ENCODE measurements around the gene PTK7.
A peak's percentile ranks its signal among the peaks of the same experiment; 100 is the strongest.

PTK7 gene

DNA sequence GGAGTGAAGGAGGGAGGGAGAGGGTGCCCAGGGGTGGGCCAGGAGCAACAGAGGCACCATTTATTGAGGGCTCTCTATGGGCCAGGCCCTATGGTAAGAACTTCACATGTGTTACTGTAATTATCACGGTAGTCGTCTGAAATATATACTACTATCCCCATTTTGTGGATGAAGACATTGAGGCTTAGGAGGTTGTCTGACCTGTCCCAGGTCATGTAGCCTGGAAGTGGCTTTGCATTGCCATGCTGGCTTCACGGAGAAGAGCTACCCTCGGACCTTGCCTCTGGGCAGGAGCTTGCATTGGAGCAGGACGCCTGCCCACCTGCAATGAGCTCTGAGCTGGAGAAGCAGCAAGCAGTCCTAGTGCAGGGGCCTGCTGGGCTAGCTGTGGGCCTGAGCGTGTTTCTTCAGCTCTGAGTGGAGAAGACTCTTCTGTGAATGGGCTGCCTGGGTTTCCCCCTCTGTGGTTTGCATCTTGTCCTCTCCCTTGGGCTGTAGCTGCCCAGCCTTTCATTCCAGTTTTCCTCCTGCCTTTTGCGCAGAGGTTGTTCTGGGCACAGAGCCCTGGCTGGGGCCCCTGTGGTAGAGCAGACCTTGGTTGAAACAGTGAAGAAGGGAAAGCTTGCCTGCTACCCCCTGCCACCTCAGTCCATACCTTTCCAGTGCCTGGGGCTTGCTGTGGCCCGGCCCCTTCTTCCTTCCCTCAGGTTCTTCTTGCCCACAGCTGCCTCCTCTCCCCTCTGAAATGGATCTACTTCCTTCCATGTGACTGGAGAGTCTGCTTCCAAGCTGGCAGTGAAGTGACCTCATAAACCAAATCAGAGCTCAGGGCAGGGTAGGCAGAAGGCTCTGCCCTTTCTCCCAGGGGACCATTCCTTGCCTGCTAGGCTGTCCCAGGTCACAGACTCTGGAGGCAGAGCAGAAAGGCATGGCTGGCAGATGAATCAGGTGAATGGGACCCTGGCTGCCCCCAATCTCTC is 70.9 kb downstream of the PTK7 start:
- DNase-seq (ENCODE audit: low spot score) = no peak

DNA sequence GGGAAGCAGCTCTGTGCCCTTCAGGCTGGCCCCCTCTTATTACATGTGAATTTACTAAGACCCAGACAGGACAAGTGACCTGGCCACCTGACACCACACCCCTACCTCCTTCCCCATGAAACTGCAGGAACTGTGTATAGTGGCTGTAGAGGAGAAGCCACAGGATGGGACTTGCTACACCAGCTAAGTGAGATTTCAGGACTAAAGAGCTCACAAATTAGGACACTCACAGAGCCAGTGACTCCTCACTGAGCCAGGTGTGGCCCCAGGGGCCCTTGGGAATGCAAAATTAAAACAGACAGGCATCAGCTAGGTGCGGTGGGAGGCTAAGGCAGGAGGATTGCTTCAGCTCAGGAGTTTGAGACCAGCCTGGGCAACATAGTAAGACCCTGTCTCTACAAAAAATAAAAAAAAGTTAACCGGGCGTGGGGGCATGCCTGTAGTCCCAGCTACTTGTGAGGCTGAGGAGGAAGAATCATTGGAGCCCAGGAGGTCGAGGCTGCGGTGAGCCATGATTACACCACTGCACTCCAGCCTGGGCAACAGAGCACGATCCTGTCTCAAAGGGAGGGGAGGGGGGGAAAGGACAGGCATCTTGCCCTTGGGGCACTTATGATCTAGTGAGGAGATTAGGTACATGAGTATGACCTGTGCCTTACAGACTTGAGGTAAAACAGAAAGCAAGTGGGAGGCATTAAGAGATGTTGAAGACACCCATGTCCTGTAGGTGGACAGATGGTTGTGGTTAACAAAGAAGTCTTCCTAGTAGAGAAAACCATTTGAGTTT is 71.8 kb downstream of the PTK7 start:
- no peak for DNase-seq (ENCODE audit: low spot score)

DNA sequence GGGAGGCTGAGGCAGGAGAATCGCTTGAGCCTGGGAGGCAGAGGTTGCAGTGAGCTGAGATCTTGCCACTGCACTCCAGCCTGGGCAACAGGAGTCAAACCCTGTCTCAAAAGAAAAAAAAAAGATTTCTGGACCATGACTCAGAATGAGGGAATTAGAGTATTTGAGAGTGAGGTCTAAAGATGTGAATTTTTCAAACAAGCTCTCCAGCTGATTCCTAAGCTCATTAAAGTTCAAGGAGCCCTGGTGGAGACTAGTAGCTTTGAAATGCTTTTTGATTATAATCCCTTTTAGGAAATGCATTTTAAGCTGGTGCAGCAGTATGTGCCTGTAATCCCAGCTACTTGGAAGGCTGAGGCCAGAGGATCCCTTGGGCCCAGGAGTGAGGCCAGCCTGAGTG is 73.2 kb downstream of the PTK7 start:
- no peak for DNase-seq (ENCODE audit: low spot score)

DNA sequence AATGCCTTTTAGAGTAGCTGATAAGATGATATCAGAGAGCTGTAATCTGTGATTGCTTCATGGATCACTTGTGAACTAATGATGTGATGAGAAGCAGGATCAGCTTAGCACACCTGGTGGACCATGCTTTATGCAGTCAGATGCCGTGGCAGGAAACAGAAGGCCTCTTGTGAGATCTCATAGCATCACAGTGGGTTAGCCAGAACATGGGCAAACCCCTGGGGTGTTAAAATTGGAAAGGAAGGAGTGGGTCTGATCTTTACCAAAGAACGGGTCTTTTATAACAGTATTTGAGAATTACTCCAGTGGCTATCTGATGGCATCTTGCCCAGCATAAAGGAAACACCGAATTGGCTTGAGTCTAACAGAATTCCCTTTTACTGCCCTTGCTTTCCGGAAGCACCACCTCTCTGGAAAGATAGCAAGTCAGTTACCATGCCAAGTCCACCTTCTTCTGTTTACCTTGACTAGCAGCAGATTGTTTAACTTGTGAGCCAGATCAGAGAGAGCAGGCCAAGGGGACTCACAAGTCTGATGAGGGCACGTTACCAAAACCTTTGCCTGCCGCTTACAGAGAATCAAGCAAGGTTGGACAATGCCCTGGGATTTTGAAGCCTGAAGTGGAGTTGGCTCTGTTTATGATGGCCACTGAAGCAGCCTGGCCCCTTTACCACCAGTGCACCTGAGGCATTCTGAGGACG is 74.1 kb downstream of the PTK7 start:
- DNase-seq (ENCODE audit: low spot score) = no peak

DNA sequence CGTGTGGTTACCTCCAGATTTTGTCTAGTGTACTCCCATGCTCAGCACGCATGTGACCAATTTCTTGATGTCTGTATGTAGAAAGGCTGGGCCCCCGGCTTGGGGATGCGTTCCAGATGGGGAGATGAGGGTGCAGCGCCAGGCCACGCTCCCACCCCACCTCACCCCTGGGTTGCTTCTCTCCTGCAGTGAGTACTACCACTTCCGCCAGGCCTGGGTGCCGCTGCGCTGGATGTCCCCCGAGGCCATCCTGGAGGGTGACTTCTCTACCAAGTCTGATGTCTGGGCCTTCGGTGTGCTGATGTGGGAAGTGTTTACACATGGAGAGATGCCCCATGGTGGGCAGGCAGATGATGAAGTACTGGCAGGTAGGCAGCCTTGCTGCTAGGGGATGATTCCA is 83.5 kb downstream of the PTK7 start:
- DNase-seq (ENCODE audit: low spot score) = no peak

DNA sequence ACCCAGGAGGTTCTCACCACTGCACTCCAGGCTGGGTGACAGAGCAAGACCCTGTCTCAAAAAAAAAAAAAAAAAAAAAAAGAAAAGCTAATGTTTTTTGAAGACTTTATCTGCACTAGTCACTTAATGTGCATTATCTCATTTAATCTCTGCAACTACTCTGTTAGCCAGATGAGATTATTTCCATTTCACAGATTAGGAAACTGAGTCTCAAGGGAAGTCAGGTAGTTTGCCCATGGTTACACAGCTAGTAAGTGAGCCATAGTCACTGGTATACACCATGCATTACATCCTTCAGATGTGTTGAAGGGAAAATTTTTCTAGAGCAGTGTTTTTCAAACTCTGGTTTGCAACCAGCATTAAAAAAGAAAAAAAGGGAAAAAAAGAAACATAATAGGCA is 87.8 kb downstream of the PTK7 start:
- no peak for DNase-seq (ENCODE audit: low spot score)

DNA sequence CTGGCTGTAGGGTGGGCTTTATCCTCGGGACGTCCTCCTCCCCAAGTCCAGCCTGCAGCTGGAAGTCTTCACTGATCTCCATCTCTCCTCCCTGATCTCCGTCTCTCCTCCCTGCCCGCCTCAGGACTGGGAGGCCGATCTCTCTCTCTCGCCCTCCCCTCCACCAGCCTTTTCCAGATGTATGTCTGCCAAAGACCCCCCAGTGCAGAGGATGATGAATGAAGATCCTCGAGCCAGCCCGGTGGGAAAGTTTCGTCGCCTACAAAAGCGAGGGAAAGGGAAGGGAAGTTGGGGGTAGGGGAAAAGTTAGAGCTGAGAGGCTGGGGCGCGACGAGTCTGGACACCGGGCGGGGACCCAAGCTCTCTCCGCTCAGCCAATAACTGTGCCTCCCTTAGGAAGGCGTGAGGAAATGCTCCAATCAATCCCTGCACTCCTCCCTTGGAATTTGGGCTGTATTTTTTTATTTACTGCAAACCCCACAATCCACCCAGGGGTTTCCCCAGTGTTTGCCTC is 94.4 kb downstream of the PTK7 start:
- no peak for DNase-seq (ENCODE audit: low spot score)

DNA sequence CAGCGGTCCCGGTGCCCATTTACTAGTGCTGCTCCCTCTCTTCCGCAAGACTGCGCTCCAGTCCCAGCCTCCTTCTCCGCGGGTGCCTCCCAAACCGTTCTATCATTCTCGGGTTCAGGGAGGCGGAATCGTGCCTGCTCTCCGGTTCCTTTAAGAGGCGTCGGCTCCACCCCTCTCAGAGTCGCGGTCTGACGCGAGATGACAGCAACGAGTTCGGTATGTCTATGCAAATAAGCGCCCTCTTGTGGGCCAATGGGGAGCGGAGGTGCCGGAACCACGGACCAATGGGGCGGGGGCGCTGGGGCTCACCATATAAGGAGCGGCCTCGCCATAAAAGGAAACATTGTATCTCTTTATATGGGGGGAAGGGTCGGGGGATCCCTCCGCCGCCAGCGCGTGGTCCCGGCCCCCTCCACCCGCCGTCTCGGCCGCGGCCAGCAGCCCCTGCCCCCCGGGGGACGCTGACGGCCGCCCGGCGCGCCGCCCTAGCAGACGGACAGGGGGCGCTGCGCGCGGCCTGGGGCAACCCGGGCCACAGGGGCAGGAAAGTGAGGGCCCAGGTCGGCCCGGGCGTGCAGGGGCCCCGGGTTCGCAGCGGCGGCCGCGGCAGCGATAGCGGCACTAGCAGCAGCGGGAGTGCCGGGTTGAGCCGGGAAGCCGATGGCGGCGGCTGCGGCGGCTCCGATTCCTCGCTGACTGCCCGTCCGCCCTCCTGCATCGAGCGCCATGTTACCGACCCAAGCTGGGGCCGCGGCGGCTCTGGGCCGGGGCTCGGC is 95.0 kb downstream of the PTK7 start, which contains the start of gene SRF:
Gene SRF, plus strand, starts transcription at position 339 of the 776 bp plus-strand sequence. Its CDS starts 388 bp downstream, at position 727.
- peak; percentile 100 for DNase-seq (ENCODE audit: low spot score)

DNA sequence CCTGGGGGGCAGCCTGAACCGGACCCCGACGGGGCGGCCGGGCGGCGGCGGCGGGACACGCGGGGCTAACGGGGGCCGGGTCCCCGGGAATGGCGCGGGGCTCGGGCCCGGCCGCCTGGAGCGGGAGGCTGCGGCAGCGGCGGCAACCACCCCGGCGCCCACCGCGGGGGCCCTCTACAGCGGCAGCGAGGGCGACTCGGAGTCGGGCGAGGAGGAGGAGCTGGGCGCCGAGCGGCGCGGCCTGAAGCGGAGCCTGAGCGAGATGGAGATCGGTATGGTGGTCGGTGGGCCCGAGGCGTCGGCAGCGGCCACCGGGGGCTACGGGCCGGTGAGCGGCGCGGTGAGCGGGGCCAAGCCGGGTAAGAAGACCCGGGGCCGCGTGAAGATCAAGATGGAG is 95.6 kb downstream of the PTK7 start:
- peak; percentile 22 for DNase-seq (ENCODE audit: low spot score)

DNA sequence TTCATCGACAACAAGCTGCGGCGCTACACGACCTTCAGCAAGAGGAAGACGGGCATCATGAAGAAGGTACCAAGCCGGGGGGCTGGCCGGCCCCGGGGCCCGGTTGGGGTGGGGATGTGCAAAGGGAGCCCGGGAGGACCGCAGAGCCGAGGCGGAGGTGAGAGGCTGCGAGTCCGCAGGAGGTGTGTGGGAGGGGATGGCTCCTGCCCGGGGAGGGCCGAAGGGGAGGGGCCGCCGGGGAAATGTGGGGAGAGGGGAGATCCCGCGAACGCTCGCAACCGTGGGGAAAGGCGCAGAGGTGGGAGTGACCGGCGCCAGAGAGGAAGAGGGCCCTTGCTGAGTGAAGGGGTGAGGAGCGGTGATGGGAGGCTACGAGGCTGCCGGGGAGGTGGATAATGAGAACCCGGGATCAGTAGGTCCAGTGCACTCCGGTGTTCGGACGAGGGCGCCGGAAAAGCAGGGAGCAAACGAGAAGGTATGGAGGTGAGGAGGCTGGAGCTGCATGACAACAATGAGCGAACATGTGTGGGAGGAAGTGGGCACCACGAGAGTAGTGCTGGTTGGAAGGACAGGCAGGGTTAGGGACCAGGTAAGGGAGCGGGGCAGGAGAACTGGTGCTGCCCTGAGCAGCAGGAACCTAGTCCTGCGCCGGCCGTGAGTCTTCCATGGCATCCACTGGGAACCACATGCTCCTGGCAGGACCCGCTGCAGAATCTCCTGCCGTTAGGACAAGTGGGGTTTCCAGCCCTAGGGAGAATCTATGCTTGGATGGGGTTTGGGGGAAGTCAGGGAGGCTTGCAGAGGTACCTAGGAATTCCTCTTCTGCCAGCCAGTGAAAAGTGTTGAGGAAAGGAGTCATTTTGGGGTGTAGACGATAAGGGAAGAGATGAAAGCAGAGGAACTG is 96.2 kb downstream of the PTK7 start:
- DNase-seq (ENCODE audit: low spot score) = peak; percentile 45

DNA sequence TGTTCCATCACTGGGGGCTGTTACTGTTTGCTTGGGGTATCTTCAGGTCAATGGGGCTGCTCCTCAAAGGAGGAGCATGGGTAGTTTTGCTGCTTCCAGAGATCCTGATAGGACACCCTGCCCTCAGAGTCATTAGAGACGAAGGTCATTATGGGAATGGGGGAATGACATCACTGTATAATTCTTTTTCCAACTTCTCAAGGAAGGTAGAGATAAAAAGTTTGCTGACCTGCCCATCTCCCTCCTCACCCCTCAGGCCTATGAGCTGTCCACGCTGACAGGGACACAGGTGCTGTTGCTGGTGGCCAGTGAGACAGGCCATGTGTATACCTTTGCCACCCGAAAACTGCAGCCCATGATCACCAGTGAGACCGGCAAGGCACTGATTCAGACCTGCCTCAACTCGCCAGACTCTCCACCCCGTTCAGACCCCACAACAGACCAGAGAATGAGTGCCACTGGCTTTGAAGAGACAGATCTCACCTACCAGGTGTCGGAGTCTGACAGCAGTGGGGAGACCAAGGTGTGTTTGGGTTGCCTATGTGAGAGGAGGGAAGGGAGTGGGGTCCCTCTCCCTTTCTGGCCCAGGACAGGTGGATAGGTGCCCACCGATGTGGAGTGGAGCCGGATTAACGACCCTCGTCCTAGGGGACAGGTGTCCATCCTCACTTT is 97.6 kb downstream of the PTK7 start:
- peak; percentile 19 for DNase-seq (ENCODE audit: low spot score)

DNA sequence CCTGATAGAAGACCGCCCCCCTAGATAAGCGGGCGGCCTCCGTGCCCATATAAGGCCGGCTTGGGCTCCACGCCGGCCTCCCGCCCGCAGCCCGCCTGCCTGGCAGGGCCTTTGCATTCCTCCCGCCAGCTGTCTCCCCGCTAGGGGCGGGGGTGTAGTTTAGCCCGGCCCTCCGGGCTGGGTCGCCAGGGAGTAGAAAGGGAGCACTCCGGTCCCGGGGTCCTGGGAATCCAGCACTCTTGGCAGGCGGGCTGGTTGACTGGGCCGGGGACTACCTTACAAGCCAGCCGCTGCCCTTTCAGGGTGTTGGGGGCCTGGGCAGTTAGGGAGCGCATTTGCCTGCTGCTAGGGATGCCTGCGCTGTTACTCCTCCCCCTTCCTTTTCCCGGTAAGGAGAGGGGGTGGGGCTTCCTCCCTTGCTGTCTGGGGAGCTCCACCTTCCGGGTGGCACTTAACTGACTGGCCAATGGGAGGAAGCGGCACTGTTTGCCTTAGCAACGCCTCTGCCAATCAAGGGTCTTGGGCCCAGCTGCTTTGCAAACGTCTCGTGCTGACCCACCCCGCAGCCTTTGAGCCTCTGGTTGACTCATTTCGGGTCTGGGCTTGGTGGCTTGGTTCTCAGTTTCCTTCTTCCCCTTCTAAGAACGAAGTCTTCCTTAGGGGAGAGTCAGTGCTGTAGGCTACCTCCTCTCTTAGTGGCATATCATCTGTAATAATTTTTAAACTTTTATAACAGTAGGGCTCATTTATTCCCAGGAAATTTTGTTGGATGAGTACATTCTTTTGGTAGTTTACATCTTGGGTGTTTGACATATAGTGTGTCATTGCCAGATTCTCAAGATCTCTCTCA is 98.4 kb downstream of the PTK7 start:
- DNase-seq (ENCODE audit: low spot score) = peak; percentile 99

DNA sequence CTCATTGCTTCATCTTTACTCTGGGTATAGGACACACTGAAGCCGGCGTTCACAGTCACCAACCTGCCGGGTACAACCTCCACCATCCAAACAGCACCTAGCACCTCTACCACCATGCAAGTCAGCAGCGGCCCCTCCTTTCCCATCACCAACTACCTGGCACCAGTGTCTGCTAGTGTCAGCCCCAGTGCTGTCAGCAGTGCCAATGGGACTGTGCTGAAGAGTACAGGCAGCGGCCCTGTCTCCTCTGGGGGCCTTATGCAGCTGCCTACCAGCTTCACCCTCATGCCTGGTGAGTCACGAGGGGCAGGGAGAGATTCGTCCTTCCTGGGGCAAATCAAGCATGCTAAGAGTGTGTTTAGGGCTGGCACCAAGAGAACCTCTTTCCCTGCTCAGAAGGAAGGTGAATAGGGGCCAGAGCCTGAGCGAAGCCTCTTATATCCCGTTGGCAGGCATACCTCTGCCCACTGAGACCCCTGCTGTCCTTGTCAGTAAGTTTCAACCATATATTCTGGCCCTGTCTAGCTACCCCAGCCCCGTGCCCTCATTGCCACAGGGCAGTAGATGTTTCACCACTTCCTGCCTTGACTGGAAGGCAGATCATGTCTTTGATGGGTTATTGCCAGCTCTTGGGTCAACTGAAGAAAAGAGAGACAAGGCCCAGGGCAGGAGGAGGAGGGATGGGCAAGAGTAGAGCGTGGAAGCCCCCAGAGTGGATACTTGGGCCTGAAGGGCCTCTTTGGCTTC is 99.7 kb downstream of the PTK7 start:
- DNase-seq (ENCODE audit: low spot score) = no peak

DNA sequence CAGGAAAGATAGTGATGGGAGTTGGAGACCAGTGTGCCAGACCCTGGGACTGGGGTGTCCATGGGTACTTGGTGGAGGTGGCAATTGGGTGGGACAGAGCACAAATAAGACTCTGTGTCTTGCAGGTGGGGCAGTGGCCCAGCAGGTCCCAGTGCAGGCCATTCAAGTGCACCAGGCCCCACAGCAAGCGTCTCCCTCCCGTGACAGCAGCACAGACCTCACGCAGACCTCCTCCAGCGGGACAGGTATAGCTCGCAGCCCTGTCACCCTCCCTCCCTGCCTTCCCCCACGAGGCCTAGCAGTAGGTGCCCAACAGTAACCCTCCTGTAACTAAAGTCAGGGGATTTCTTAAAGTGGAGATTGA is 100.3 kb downstream of the PTK7 start:
- DNase-seq (ENCODE audit: low spot score) = no peak

DNA sequence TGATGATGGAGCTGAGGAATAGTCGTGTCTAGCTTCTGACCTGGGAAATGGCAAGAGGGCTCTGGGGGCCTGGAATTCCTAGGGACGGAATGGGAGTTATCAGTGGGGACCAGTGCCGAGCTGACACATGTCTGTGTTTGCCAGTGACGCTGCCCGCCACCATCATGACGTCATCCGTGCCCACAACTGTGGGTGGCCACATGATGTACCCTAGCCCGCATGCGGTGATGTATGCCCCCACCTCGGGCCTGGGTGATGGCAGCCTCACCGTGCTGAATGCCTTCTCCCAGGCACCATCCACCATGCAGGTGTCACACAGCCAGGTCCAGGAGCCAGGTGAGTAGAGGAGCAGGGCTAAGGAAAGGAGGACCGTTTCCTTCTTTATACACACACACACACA is 102.0 kb downstream of the PTK7 start:
- no peak for DNase-seq (ENCODE audit: low spot score)

DNA sequence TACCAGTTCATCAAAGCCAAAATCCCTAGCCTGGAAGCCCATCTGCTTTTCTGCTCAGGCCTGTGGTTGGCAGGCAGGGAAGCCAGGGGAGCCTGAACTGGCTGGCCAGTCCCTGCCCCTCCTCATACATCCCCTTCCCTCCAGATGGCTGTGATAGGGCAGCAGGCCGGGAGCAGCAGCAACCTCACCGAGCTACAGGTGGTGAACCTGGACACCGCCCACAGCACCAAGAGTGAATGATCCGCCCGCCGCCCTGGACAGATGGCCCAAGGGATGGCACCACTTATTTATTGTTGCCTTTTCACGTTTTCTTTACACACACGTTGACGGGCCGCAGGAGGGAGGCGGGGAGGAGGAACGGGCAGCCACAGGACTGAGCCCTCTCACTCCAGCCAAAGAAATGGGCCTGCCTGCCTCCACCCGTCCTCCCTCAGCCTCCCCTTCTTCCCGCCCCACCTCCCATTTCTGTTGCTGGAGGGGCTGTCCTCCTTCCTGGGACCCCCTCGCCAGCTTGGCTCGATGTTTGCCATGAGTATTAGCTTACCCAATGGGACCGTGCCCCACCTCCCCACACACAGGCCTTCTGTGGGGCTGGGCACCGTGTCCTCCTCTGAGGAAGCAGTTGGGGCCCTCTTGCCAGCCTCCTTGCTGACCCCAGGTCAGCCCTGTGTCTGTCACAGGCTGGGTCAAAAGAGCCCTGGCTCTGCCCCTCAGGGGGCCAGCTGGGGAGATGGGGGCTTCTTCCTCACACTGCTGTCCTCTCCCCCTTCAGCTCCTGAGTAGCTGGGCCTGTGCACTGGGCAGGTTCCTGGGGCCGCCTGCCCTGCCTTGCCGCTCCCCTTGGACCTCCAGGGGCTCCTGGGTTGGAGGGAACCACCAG is 103.1 kb downstream of the PTK7 start:
- DNase-seq (ENCODE audit: low spot score) = no peak

DNA sequence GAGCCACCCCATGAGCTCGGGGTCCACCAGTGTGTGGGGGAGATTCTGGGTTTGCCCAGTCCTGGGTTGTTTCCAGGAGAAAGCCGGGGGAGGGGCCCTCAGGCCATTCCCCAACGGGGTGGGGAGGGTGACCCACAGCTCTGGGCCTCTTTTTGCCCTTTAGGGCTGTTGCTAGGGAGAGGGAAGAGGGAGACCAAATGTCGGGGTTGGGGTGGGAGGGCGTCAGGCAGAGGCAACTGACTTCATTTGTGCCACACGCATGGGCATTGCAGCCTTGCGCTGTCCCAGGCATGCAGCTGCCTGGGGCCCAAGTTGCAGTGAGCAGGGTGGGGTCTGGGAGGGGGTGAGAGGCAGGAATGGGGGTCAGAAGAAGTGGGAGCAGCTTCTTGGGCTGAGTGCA is 103.9 kb downstream of the PTK7 start:
- no peak for DNase-seq (ENCODE audit: low spot score)

All from CD4-positive, alpha-beta T cell treated with Interleukin-2 at 100 ng/mL for 4 hours (primary cell).